Osteoblast (primary cell): Measurements from ENCODE around the gene ADCY2. TPM values are rescaled to one million over a fixed set of nuclear protein-coding genes. Genes with fewer than 3 reads are reported as not detected.

Source experiments
- DNase-seq: peaks from one replicate; pipeline ENCODE4 v3.0.0; 2011; ENCODE audit warnings: low spot score, mixed read lengths; ENCODE audit not compliant: insufficient read length; ENCODE audit errors: missing footprints
- H2AFZ ChIP-seq: 2 replicates; pipeline ENCODE4 v1.6.0; 2011; ENCODE audit warnings: mild to moderate bottlenecking, low read length
- H3K27ac ChIP-seq: 2 replicates; pipeline ENCODE4 v1.5.1; 2011; ENCODE audit warnings: mild to moderate bottlenecking, low read depth, low read length, moderate library complexity
- H3K27me3 ChIP-seq: 2 replicates; pipeline ENCODE4 v1.6.0; 2012; ENCODE audit warnings: mild to moderate bottlenecking, control low read depth, inconsistent platforms, low read length, moderate library complexity; ENCODE audit not compliant: insufficient read depth
- H3K36me3 ChIP-seq: 2 replicates; pipeline ENCODE4 v1.5.1; 2011; ENCODE audit warnings: mild to moderate bottlenecking, low read length, control low read depth, moderate library complexity; ENCODE audit not compliant: insufficient read depth
- H3K4me1 ChIP-seq: 2 replicates; pipeline ENCODE4 v1.5.1; 2011; ENCODE audit warnings: mild to moderate bottlenecking, low read length, control low read depth, moderate library complexity; ENCODE audit not compliant: insufficient read depth
- H3K4me2 ChIP-seq: 2 replicates; pipeline ENCODE4 v1.6.0; 2011; ENCODE audit warnings: mild to moderate bottlenecking, low read length; ENCODE audit not compliant: insufficient read depth
- H3K4me3 ChIP-seq: fragments of 200-600 bp; sonication (generic); 3 replicates; pipeline ENCODE4 v1.5.1; 2012; ENCODE audit warnings: mild to moderate bottlenecking, low read length, inconsistent platforms; ENCODE audit not compliant: insufficient read depth
- H3K79me2 ChIP-seq: 2 replicates; pipeline ENCODE4 v1.6.0; 2012; ENCODE audit warnings: mild to moderate bottlenecking, low read length, control low read depth, inconsistent platforms; ENCODE audit not compliant: insufficient read depth
- H3K9me3 ChIP-seq: 2 replicates; pipeline ENCODE4 v1.5.1; 2011; ENCODE audit warnings: low read depth, low read length, control low read depth
- H4K20me1 ChIP-seq: 2 replicates; pipeline ENCODE4 v1.6.0; 2012; ENCODE audit warnings: mild to moderate bottlenecking, low read length, control low read depth; ENCODE audit not compliant: insufficient read depth
- total RNA-seq: library from RNA; depleted of rRNA; stranded (reverse); fragments of >200 nt; gene quantifications from 2 replicates; pipeline ENCODE4 v1.2.3, GENCODE V29; 2012
- TF ChIP-seq, protein P1 (sequence below): IDR thresholded peaks from 2 replicates; pipeline ENCODE4 v1.5.1; 2011; ENCODE audit warnings: mild to moderate bottlenecking, low read depth, low read length, moderate library complexity; ENCODE audit errors: extremely low read depth

The ADCY2 gene
- total RNA-seq, 1 donor = under 0.01 TPM

DNA sequence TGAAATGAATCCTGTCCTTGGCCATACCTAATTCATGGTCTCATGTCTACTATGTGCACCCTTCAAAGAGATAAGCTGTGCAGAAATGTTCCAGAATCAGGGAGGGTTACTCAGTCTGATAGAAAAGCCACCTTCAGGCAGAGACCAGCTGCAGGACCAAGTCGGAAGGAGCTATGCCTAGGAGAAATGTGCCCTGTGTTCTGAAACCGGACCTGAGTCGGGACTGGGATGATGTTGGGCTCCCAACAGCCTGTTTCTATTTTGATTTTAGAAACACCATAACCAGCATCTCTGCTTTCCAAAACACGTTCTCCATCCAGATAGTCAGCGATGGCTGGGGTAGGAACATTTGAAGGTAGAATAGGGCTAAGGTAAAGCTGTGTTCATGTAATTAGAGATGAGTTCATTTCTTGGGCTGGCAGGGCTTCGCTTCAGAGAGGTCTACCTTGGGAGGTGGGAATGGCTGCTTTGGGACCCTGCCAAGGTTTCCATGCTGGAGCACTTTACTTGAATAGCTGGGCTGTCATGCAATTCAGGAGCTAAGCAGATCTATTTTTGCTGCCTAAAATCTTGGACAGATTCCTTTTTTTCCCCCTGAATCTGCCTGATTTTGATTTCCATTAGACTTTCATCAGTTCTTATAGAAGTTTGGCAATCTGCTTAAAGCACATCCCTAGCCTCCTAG is 2.8 kb downstream of the ADCY2 start:
- H3K4me1 ChIP-seq = no peaks in the 10 kb centered on the region
- no peak overlapping the region for H3K4me3 ChIP-seq
- H3K9me3 ChIP-seq = no peaks in the 10 kb centered on the region
- H2AFZ ChIP-seq = no peak overlapping the region
- H3K36me3 ChIP-seq = no peaks in the 10 kb centered on the region
- peaks cover 14% of the 10 kb centered on the region for H3K27me3 ChIP-seq
- H3K4me2 ChIP-seq = no peak overlapping the region
- DNase-seq = peak; percentile 34
- H3K27ac ChIP-seq = no peak overlapping the region
- H4K20me1 ChIP-seq = no peaks in the 10 kb centered on the region
- TF ChIP-seq, protein P1, sequence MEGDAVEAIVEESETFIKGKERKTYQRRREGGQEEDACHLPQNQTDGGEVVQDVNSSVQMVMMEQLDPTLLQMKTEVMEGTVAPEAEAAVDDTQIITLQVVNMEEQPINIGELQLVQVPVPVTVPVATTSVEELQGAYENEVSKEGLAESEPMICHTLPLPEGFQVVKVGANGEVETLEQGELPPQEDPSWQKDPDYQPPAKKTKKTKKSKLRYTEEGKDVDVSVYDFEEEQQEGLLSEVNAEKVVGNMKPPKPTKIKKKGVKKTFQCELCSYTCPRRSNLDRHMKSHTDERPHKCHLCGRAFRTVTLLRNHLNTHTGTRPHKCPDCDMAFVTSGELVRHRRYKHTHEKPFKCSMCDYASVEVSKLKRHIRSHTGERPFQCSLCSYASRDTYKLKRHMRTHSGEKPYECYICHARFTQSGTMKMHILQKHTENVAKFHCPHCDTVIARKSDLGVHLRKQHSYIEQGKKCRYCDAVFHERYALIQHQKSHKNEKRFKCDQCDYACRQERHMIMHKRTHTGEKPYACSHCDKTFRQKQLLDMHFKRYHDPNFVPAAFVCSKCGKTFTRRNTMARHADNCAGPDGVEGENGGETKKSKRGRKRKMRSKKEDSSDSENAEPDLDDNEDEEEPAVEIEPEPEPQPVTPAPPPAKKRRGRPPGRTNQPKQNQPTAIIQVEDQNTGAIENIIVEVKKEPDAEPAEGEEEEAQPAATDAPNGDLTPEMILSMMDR = no peak
- no peaks in the 10 kb centered on the region for H3K79me2 ChIP-seq

DNA sequence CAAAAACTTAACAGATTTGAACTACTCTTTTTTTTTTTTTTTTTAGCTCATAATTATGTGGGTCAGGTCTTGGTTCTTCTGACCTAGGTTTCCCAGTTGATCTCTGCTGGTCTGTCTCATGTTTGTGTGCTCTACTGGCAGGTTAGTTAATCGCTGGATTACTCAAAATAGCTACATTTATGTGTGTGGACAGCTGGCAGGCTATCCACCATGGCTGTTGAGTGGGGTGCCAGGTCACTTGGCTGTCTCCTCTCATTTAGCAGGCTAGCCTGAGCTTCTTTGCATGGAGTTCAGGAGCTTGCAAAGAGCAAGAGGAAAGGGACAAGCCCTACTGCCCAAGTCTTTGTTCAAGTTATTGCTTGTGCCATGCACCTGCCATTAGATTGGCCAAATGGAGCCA is 9.3 kb downstream of the ADCY2 start:
- Histone ChIP-seq H3K36me3 (no peaks in the 10 kb centered on the region), H3K4me3 (no peak overlapping the region), H3K4me1 (no peaks in the 10 kb centered on the region), H4K20me1 (no peaks in the 10 kb centered on the region), H3K4me2 (no peak overlapping the region), H2AFZ (no peak overlapping the region), H3K9me3 (no peaks in the 10 kb centered on the region), H3K27me3 (no peaks in the 10 kb centered on the region), H3K27ac (no peak overlapping the region), H3K79me2 (no peaks in the 10 kb centered on the region)
- TF ChIP-seq, protein P1 = no peak
- DNase-seq = no peak

DNA sequence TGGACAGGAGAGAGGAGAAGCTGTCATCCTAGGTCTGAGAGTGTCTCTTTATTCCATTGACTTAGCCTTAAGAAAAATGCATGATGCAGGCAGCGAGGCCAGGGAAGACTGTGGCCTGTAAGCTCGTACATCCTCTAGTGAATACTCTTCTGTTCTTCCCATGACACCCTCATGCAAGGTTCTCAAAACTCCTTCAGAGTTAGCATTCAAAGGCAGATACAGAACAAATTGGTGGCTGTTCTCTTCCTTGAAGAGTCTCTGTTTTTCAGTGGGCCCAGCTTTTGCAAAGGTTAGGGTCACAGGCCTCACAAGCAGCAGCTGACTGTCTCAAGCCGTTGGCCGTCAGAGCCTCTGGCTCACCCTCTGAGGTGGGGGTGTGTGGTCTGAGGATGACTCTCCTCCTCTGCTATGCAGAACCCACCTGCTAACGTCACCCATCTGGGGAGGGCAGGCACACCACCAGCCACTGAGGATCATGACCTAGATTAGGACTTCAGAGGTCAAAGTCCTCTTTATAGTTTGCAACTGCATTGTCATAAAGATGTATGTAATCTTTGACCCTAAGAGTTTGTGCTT is 15.1 kb downstream of the ADCY2 start:
- no peaks in the 10 kb centered on the region for H3K9me3 ChIP-seq
- TF ChIP-seq, protein P1 = no peak
- no peaks in the 10 kb centered on the region for H3K79me2 ChIP-seq
- no peaks in the 10 kb centered on the region for H3K36me3 ChIP-seq
- no peaks in the 10 kb centered on the region for H4K20me1 ChIP-seq
- H3K27ac ChIP-seq = no peak overlapping the region
- H3K4me3 ChIP-seq = no peak overlapping the region
- no peak for DNase-seq
- H2AFZ ChIP-seq = no peak overlapping the region
- no peaks in the 10 kb centered on the region for H3K27me3 ChIP-seq
- H3K4me1 ChIP-seq = no peaks in the 10 kb centered on the region
- no peak overlapping the region for H3K4me2 ChIP-seq

GRCh38 chr5:7412409-7412808 is 16.5 kb downstream of the ADCY2 start:
- Histone ChIP-seq H3K27me3 (no peaks in the 10 kb centered on the region), H3K27ac (no peak overlapping the region), H3K4me2 (no peak overlapping the region), H3K4me3 (no peak overlapping the region), H4K20me1 (no peaks in the 10 kb centered on the region), H3K9me3 (no peaks in the 10 kb centered on the region), H2AFZ (no peak overlapping the region), H3K79me2 (no peaks in the 10 kb centered on the region), H3K36me3 (no peaks in the 10 kb centered on the region), H3K4me1 (no peaks in the 10 kb centered on the region)
- TF ChIP-seq, protein P1 = no peak
- no peak for DNase-seq
